WI38 (cell line): Measurements from ENCODE around the gene YOD1.

ENCODE experiments used
- H3K4me3 ChIP-seq: 2 replicates; pipeline ENCODE4 v1.5.1; 2011; ENCODE audit warnings: low read depth, mild to moderate bottlenecking, control low read depth, low read length
- TF ChIP-seq, protein P1 (sequence below): IDR thresholded peaks from 2 replicates; pipeline ENCODE4 v1.5.1; 2012; ENCODE audit warnings: low read depth, mild to moderate bottlenecking, control low read depth, low read length

YOD1 gene

DNA sequence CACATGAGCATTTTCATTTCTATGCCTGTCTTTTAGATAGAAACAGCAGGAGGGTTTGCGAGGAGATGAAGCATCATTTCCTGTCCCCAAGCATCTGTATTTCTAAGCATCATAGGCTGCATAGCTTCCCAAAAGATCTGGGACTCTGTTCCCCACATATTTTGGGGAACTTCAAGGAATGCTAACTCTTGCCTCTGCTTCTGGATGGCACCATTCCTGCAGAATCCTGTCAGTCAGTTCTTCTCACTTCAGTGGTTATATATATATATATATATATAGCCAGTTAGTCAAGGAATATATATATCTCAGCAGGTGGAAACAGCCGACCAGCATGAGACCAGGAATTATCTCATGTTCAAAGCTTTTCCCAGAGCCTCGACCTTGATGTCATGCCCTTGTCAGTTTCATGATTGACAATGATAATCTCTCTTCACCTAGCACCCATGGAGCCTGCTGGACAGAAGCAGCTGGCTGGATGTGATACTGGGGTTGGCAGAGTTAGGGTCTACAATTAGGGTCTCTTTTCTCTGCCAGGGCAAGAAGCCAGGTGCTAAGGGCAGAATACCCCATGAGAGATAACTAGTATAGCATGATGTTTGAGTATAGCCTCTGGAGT lies 4.5 kb upstream of the YOD1 start:
- TF ChIP-seq, protein P1, sequence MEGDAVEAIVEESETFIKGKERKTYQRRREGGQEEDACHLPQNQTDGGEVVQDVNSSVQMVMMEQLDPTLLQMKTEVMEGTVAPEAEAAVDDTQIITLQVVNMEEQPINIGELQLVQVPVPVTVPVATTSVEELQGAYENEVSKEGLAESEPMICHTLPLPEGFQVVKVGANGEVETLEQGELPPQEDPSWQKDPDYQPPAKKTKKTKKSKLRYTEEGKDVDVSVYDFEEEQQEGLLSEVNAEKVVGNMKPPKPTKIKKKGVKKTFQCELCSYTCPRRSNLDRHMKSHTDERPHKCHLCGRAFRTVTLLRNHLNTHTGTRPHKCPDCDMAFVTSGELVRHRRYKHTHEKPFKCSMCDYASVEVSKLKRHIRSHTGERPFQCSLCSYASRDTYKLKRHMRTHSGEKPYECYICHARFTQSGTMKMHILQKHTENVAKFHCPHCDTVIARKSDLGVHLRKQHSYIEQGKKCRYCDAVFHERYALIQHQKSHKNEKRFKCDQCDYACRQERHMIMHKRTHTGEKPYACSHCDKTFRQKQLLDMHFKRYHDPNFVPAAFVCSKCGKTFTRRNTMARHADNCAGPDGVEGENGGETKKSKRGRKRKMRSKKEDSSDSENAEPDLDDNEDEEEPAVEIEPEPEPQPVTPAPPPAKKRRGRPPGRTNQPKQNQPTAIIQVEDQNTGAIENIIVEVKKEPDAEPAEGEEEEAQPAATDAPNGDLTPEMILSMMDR = no peak
- H3K4me3 ChIP-seq = no peak overlapping the region

DNA sequence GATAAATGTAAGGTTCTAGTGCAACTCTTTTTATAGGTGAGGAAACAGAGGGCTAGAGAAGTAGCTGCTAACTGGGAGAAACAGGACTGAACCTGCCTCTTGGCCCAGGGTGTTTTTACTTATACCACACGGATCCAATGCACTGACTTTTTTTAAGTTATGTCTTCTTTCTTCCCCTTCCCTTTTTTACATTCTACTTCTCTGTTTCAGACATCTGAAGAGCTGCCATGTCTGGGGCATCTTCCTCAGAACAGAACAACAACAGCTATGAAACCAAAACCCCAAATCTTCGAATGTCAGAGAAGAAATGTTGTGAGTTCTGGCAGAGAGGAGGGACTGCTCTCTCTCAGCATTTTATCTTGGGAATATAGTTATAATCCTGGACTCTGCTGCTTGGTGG lies 3.5 kb upstream of the YOD1 start:
- TF ChIP-seq, protein P1 = no peak
- no peak overlapping the region for H3K4me3 ChIP-seq

DNA sequence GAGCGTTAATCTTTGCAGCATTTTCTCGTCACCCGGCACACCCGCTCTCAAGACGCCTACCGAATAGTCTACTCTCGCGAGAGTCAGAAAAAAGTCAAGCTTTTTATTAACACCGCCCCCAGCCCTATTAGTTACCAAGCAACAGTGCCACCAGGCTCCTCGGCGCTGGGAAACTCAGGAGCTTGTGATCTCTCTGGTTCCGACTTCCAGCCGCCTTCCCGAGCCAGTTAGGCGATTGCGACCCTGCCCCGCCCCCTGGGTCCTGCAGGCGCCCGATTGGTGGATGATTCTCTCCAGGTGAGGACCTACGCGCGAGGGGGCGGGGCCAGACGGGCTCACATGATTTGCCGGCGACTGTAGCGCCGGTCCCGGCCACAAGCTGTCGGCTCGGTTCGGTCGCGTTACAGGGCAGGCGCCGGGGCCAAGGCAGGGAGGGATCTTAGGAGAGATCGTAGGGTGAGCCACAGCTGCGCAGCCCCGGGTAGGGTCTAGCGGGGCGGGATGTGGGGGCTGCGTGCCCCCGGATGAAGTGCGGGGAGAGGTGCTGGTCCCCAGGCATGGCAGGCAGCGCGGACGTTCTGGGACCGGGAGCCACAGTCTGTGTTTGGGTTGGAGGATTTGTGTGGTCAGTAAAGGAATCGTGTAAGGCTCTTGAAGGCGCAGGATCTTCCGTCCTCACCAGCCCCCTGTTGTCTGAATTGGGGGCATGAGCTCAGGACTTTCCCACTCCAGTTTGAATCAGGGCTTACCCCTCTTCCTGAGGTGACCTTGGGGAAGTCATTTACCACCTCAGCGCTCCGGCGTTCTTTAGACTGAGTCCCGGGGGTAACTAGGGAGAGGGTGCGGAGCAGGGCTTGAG lies 2.1 kb upstream of the YOD1 start, which contains the start of gene PFKFB2:
PFKFB2 (plus strand) TSS at position 365 of the 859 bp plus-strand sequence. CDS start 1,443 bp downstream, outside the sequence.
- H3K4me3 ChIP-seq = peak within 1 kb of the TSS; percentile 52
- TF ChIP-seq, protein P1 = no peak

DNA sequence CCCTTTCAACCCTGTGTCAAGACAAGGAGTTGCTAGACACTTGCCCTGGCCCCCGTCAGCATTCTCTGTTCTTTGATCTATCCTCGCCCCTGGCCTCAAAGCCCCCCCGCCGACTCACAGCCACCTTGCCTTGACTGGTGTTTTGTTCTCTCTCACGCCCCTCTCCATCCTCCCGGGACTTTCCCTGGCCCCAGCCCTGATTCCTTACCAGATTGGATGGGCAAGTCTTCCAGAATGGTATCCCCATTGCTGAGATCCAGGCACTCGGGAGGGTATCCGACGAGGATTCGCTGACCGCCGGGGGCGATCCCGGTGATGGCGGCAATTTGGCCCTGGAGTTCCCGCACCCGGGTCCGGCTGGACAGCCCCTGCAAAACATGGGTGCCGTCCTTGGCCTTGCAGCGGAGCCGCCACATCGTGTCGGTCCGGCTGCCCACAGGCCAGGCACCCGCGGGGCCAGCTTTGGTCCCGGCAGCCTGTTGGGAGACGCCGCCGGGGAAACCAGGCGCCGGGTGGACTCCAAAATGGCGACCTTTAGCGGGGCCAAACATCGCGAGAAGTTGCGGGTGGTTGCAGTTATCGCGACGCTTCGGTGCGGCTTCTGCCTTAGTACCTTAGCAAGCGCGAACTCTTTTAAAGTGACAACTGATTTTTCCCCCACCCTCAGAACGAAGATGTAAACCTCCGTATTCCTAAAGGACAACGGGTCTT lies 373 bp downstream of the YOD1 start:
- TF ChIP-seq, protein P1 = no peak
- peak overlapping the region; percentile 89 for H3K4me3 ChIP-seq

DNA sequence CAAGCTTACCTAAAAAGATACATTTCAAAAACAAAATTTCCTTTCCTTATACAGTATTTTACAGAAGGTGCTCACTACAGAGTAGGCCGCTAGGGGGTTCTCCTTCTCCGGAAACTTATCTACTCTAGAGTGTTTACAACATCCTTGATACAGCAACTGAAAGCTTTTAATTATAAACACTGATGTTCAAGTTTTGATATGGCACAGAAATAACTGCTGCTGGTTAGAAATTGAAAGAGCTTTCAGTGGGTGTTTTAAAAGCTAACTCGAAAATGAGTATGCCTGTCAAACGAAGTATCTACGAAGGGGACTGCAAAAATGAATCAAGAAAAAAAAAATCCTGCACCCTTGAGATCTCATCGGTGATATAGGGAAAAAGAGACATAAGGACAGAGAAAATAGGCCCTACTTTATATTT lies 1.0 kb downstream of the YOD1 start:
- peak overlapping the region; percentile 89 for H3K4me3 ChIP-seq
- TF ChIP-seq, protein P1 = peak; percentile 64

DNA sequence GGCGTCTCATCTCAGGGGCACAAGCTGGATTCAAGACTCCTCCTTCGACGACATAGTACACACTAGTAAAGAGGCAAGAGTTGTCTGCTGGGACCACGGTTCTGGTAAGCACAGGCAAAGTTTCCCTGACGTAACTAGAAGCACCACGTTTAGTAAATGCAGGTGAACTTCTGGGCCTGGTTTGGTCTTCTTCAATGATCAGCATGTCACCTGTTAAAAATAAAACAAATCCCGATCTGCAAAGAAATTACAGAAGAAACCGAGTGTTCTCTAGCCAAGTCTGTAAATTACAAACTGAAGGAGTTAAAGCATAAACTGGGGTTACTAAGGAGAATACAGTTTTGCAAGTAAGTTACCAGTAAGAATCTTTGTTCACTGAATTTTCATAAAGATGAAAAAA lies 1.5 kb downstream of the YOD1 start:
- peak overlapping the region; percentile 89; the same call in 1 of the 2 replicates for H3K4me3 ChIP-seq

More for the DNA sequence above, 1.5 kb downstream of the YOD1 start:
- TF ChIP-seq, protein P1 = no peak
